ENCODE data around the gene SLFN12. TPM values are rescaled to one million over a fixed set of nuclear protein-coding genes. Genes with fewer than 3 reads are reported as not detected.

The SLFN12 gene
- polyA plus RNA-seq, 2 of the 4 experiments (the other 2 are of a cell fraction): 0.08 to 0.23 TPM

- Histone ChIP-seq H3K4me2 (peak overlapping the region; percentile 94), H3K27ac (peak overlapping the region; percentile 25 to 60; a peak in 5 of 6 replicates), H3K9me3 (no peaks in the 10 kb centered on the region), H3K4me1 (peaks cover 11% of the 10 kb centered on the region; the same call in 2 of the 3 replicates), H3K4me3 (peak overlapping the region; percentile 53)
- DNase-seq (ENCODE audit: low read depth in 1 of 2, low spot score in 1 of 2): peak in 1 of 2 experiments; percentile 15
- ATAC-seq: peak; percentile 27 to 46; a peak in 5 of 6 replicates
- CTCF ChIA-PET: interaction anchor here (0.9 kb wide), 1 partner anchor 14 kb away, joined by 3 read pairs; no protein-coding TSS in a partner anchor
- WGBS (ENCODE audit: missing lambda C conversion rate): 20% methylated on average over 13 of the region's 25 CpGs
- no peak for FAIRE-seq
- POLR2A ChIA-PET: interaction anchor here (0.8 to 2.3 kb wide), 4 partner anchors 75 to 160 kb away, joined by 4 to 16 read pairs (median 10); partner anchors contain the start of genes SLFN13 and SLFN5
- TF ChIP-seq PHF8 (IDR thresholded peaks at IDR 0.05; ENCODE audit: borderline replicate concordance, low read depth) (peak; percentile 26; the same call in 1 of the 2 replicates), GATA3 (IDR thresholded peaks at IDR 0.05; ENCODE audit: borderline replicate concordance) (no peak)
These were observed 59.3 kb downstream of the SLFN12 start for GRCh38 chr17:35372846-35373533.

DNA sequence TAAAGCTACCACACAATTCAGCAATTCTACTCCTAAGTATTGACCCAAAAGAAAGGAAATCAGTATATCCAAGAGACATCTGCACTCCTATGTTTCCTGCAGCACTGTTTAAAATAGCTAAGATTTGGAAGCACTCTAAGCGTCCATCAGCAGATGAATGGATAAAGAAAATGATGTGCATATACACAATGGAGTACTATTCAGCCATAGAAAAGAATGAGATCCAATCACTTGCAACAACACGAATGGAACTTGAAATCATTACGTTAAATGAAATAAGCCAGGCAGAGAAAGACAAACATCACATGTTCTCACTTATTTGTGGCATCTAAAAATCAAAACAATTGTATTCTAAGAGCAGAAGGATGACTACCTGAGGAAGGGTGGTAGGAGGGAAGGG is 60.4 kb downstream of the SLFN12 start:
- Histone ChIP-seq H3K9me3 (no peaks in the 10 kb centered on the region), H3K4me3 (no peak overlapping the region), H3K4me1 (peaks cover 11% of the 10 kb centered on the region; the same call in 2 of the 3 replicates), H3K27ac (no peak overlapping the region), H3K4me2 (no peak overlapping the region)
- FAIRE-seq: no peak
- no peak for ATAC-seq
- TF ChIP-seq RAD21 (conservative IDR thresholded peaks at IDR 0.05 in 1 of 2, IDR thresholded peaks at IDR 0.05 in 1 of 2): no peak
- no peak for TF ChIP-seq ESRRA (IDR thresholded peaks at IDR 0.05; ENCODE audit: borderline replicate concordance, low read length)
- TF ChIP-seq ZSCAN20 (CRISPR knock-in tag; IDR thresholded peaks at IDR 0.05): no peak
- no peak for TF ChIP-seq EHMT2 (IDR thresholded peaks at IDR 0.05; ENCODE audit: low read depth)
- TF ChIP-seq KDM5A (IDR thresholded peaks at IDR 0.05): no peak
- no peak for TF ChIP-seq ZNF302 (CRISPR knock-in tag; IDR thresholded peaks at IDR 0.05)
- no peak for TF ChIP-seq FOSL2 (IDR thresholded peaks at IDR 0.05)
- no peak for TF ChIP-seq FOSL2 (CRISPR knock-in tag; IDR thresholded peaks at IDR 0.05)
- no peak for TF ChIP-seq ZFP36 (IDR thresholded peaks at IDR 0.05; ENCODE audit: borderline replicate concordance, partially characterized antibody)
- TF ChIP-seq NPAS2 (CRISPR knock-in tag; IDR thresholded peaks at IDR 0.05; ENCODE audit: borderline replicate concordance): no peak
- no peak for TF ChIP-seq SMC3 (IDR thresholded peaks at IDR 0.05)
- no peak for TF ChIP-seq JUNB (IDR thresholded peaks at IDR 0.05)
- TF ChIP-seq EHF (CRISPR knock-in tag; IDR thresholded peaks at IDR 0.05): no peak
- TF ChIP-seq, protein P1, sequence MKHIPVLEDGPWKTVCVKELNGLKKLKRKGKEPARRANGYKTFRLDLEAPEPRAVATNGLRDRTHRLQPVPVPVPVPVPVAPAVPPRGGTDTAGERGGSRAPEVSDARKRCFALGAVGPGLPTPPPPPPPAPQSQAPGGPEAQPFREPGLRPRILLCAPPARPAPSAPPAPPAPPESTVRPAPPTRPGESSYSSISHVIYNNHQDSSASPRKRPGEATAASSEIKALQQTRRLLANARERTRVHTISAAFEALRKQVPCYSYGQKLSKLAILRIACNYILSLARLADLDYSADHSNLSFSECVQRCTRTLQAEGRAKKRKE (CRISPR knock-in tag; IDR thresholded peaks at IDR 0.05; ENCODE audit: low read depth): no peak
- no peak for TF ChIP-seq SREBF2 (IDR thresholded peaks at IDR 0.05)
- TF ChIP-seq TP53 (CRISPR knock-in tag; IDR thresholded peaks at IDR 0.05): no peak
- no peak for TF ChIP-seq HES2 (IDR thresholded peaks at IDR 0.05)
- TF ChIP-seq PHF8 (IDR thresholded peaks at IDR 0.05; ENCODE audit: borderline replicate concordance, low read depth): no peak
- no peak for TF ChIP-seq RARB (CRISPR knock-in tag; IDR thresholded peaks at IDR 0.05)
- POLR2A ChIA-PET: no interaction called here
- no peak for DNase-seq (ENCODE audit: low read depth in 1 of 2, low spot score in 1 of 2)
- WGBS (ENCODE audit: missing lambda C conversion rate): 76% methylated on average over 3 of the region's 3 CpGs
- CTCF ChIA-PET: interaction anchor here (1.0 kb wide), 1 partner anchor 59 kb away, joined by 3 read pairs; no protein-coding TSS in a partner anchor

DNA sequence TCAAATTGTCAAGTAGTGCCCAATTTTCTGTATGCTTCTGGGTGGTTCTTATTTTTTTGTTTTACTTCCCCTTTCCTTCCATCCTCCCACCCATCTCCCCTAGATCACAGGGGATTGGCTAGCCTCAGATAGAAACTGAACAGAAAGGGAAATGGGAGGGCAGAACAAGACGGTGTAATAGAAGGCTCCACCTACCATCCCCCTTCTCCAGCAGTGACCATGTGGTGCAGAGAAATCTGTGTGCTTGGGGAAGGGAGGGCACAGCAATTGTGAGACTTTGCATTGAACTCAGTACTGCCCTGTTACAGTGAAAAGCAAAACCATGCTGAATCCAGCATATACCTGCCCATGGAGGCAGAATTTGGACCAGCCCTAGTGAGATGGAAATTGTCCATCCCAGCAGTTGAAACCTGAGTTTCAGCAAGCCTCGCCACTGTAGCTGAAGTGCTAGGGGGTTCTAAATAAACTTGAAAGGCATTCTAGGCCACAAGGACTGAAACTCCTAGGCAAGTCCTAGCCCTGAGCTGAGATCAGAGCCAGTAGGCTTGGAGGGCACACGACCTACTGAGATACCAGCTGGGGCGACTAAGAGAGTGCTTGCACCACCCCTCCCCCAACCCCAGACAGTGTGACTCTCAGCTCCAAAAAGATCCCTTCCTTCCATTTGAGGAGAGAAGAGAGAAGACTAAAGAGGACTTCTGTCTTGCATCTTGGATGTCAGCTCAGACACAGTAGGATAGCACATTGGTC is 64.0 kb downstream of the SLFN12 start:
- ATAC-seq (no peak; a peak in 1 of 6 replicates), DNase-seq (ENCODE audit: low read depth in 1 of 2, low spot score in 1 of 2) (no peak), FAIRE-seq (no peak)
- no peak overlapping the region for H3K4me2 ChIP-seq
- WGBS (ENCODE audit: missing lambda C conversion rate): 50% methylated on average over 4 of the region's 4 CpGs
- H3K4me1 ChIP-seq: peaks cover under 1% of the 10 kb centered on the region; the same call in 2 of the 3 replicates
- ChIA-PET POLR2A (no interaction called here), CTCF (interaction anchor here (1.0 to 1.6 kb wide), 3 partner anchors 56 to 165 kb away, joined by 3 to 7 read pairs (median 3); no protein-coding TSS in a partner anchor)
- no peak overlapping the region for H3K4me3 ChIP-seq
- no peaks in the 10 kb centered on the region for H3K9me3 ChIP-seq
- no peak for TF ChIP-seq REST (IDR thresholded peaks at IDR 0.05)
- no peak overlapping the region for H3K27ac ChIP-seq
